ENCODE results near the gene ILDR2. TPM values are rescaled to one million over a fixed set of nuclear protein-coding genes. Genes with fewer than 3 reads are reported as not detected.

Gene ILDR2
- total and polyA plus RNA-seq, 4 donors, result 0.06 to 3.8 (median 0.33) TPM

GRCh38 chr1:166900987-166901386 lies 74.4 kb downstream of the ILDR2 start:
- DNase-seq, result no peak
- WGBS, 2 donors, result 34 to 54% methylated on average over 4 of the region's 4 CpGs
- Histone ChIP-seq H3K27me3 (ENCODE audit: control insufficient read depth in 3 of 3, insufficient read depth in 3 of 3, low read length in 2 of 3) (no peaks in the 10 kb centered on the region), H3K9ac (ENCODE audit: insufficient read depth in 1 of 2, low read length in 2 of 2) (no peak overlapping the region), H3K36me3 (ENCODE audit: control insufficient read depth in 4 of 4, insufficient read depth in 4 of 4, low read length in 4 of 4) (no peaks in the 10 kb centered on the region), H3K4me3 (no peak overlapping the region), H3K27ac (ENCODE audit: low read depth in 1 of 2, low read length in 1 of 2) (no peak overlapping the region), H3K9me3 (ENCODE audit: control insufficient read depth in 4 of 4, insufficient read depth in 3 of 4, low read length in 3 of 4) (peaks cover 0 to 7% (median 0%) of the 10 kb centered on the region in 4 donors), H3K4me1 (ENCODE audit: control insufficient read depth in 5 of 5, insufficient read depth in 5 of 5, low read length in 5 of 5) (peaks cover 0 to 9% (median 0%) of the 10 kb centered on the region in 5 donors)
- ATAC-seq (ENCODE audit: insufficient read depth, low FRiP score), result no peak
- no peak for TF ChIP-seq CTCF (IDR thresholded peaks at IDR 0.05; ENCODE audit: control extremely low read depth, extremely low read depth)

GRCh38 chr1:166899769-166900168 lies 75.6 kb downstream of the ILDR2 start:
- DNase-seq, result no peak
- TF ChIP-seq CTCF (IDR thresholded peaks at IDR 0.05; ENCODE audit: control extremely low read depth, extremely low read depth), result no peak
- Histone ChIP-seq H3K36me3 (ENCODE audit: control insufficient read depth in 4 of 4, insufficient read depth in 4 of 4, low read length in 4 of 4) (no peaks in the 10 kb centered on the region), H3K4me1 (ENCODE audit: control insufficient read depth in 5 of 5, insufficient read depth in 5 of 5, low read length in 5 of 5) (peaks cover 0 to 9% (median 0%) of the 10 kb centered on the region in 5 donors), H3K4me3 (no peak overlapping the region), H3K27ac (ENCODE audit: low read depth in 1 of 2, low read length in 1 of 2) (no peak overlapping the region), H3K9ac (ENCODE audit: insufficient read depth in 1 of 2, low read length in 2 of 2) (no peak overlapping the region), H3K27me3 (ENCODE audit: control insufficient read depth in 3 of 3, insufficient read depth in 3 of 3, low read length in 2 of 3) (no peaks in the 10 kb centered on the region), H3K9me3 (ENCODE audit: control insufficient read depth in 4 of 4, insufficient read depth in 3 of 4, low read length in 3 of 4) (peaks cover 0 to 7% (median 0%) of the 10 kb centered on the region in 4 donors)
- no peak for ATAC-seq (ENCODE audit: insufficient read depth, low FRiP score)

GRCh38 chr1:166895766-166896165 lies 79.6 kb downstream of the ILDR2 start:
- no peak for TF ChIP-seq CTCF (IDR thresholded peaks at IDR 0.05; ENCODE audit: control extremely low read depth, extremely low read depth)
- DNase-seq, result no peak
- no peak overlapping the region for H3K4me3 ChIP-seq
- no peak overlapping the region for H3K9ac ChIP-seq (ENCODE audit: insufficient read depth in 1 of 2, low read length in 2 of 2)
- H3K27ac ChIP-seq (ENCODE audit: low read depth in 1 of 2, low read length in 1 of 2), result no peak overlapping the region
- no peaks in the 10 kb centered on the region for H3K4me1 ChIP-seq (ENCODE audit: control insufficient read depth in 5 of 5, insufficient read depth in 5 of 5, low read length in 5 of 5)
- 69 to 78% methylated on average over 4 of the region's 4 CpGs for WGBS, 2 donors
- no peaks in the 10 kb centered on the region for H3K36me3 ChIP-seq (ENCODE audit: control insufficient read depth in 4 of 4, insufficient read depth in 4 of 4, low read length in 4 of 4)
- no peak for ATAC-seq (ENCODE audit: insufficient read depth, low FRiP score)
- H3K27me3 ChIP-seq (ENCODE audit: control insufficient read depth in 3 of 3, insufficient read depth in 3 of 3, low read length in 2 of 3), result peaks cover 0 to 2% (median 0%) of the 10 kb centered on the region in 3 donors
- peaks cover 0 to 10% (median 0%) of the 10 kb centered on the region in 4 donors for H3K9me3 ChIP-seq (ENCODE audit: control insufficient read depth in 4 of 4, insufficient read depth in 3 of 4, low read length in 3 of 4)

GRCh38 chr1:166889776-166890175 lies 85.6 kb downstream of the ILDR2 start:
- no peak overlapping the region for H3K27ac ChIP-seq (ENCODE audit: low read depth in 1 of 2, low read length in 1 of 2)
- peaks cover 0 to 4% (median 0%) of the 10 kb centered on the region in 4 donors for H3K9me3 ChIP-seq (ENCODE audit: control insufficient read depth in 4 of 4, insufficient read depth in 3 of 4, low read length in 3 of 4)
- TF ChIP-seq CTCF (IDR thresholded peaks at IDR 0.05; ENCODE audit: control extremely low read depth, extremely low read depth), result no peak
- DNase-seq (no peak), ATAC-seq (ENCODE audit: insufficient read depth, low FRiP score) (no peak)
- H3K27me3 ChIP-seq (ENCODE audit: control insufficient read depth in 3 of 3, insufficient read depth in 3 of 3, low read length in 2 of 3), result peaks cover 6 to 8% (median 8%) of the 10 kb centered on the region in 3 donors
- H3K36me3 ChIP-seq (ENCODE audit: control insufficient read depth in 4 of 4, insufficient read depth in 4 of 4, low read length in 4 of 4), result no peaks in the 10 kb centered on the region
- no peak overlapping the region for H3K9ac ChIP-seq (ENCODE audit: insufficient read depth in 1 of 2, low read length in 2 of 2)
- H3K4me1 ChIP-seq (ENCODE audit: control insufficient read depth in 5 of 5, insufficient read depth in 5 of 5, low read length in 5 of 5), result no peaks in the 10 kb centered on the region
- no peak overlapping the region for H3K4me3 ChIP-seq

Data from lung (tissue), 12 donors.